Measurements from ENCODE around the gene LDLR. TPM values are rescaled to one million over a fixed set of nuclear protein-coding genes. Genes with fewer than 3 reads are reported as not detected.

Gene LDLR
- 10 to 100 TPM; 64.2 to 64.9 TPM for total RNA-seq

DNA sequence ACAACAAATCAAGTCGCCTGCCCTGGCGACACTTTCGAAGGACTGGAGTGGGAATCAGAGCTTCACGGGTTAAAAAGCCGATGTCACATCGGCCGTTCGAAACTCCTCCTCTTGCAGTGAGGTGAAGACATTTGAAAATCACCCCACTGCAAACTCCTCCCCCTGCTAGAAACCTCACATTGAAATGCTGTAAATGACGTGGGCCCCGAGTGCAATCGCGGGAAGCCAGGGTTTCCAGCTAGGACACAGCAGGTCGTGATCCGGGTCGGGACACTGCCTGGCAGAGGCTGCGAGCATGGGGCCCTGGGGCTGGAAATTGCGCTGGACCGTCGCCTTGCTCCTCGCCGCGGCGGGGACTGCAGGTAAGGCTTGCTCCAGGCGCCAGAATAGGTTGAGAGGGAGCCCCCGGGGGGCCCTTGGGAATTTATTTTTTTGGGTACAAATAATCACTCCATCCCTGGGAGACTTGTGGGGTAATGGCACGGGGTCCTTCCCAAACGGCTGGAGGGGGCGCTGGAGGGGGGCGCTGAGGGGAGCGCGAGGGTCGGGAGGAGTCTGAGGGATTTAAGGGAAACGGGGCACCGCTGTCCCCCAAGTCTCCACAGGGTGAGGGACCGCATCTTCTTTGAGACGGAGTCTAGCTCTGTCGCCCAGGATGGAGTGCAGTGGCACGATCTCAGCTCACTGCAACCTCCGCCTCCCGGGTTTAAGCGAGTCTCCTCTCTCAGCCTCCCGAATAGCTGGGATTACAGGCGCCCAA is at the start of gene LDLR:
Gene LDLR, plus strand, starts transcription at position 210 of the 760 bp plus-strand sequence. Its CDS starts 86 bp downstream, at position 296.
- intact Hi-C loops (cut with micrococcal nuclease), result loop anchor here (1.0 to 10.0 kb wide), 10 partner anchors 66 to 1845 kb away; partner anchors contain the start of genes CALR, CARM1, CDKN2D and FARSA
- Mint-ChIP-seq H3K4me1 (ENCODE audit: low read depth) (peaks cover 45% of the 10 kb centered on the region), H3K27ac (peak within 1 kb of the TSS; percentile 99)

DNA sequence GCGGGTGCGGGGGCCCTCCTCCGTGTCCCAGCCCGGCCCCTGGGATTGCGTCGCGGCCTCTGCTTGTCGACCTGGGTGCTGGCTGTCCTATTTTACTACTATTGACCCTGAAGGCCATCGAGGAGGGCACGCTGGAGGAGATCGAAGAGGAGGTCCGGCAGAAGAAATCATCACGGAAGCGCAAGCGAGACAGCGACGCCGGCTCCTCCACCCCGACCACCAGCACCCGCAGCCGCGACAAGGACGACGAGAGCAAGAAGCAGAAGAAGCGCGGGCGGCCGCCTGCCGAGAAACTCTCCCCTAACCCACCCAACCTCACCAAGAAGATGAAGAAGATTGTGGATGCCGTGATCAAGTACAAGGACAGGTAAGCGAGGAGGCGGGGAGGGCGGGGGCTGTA is 48.1 kb upstream of the LDLR start:
- CTCF ChIA-PET, result no interaction called here
- H3K27ac Mint-ChIP-seq, result no peak overlapping the region

More for the DNA sequence above, at the start of gene LDLR:
- H3K9me3 Mint-ChIP-seq, result no peaks in the 10 kb centered on the region
- peaks cover 29% of the 10 kb centered on the region for H3K36me3 Mint-ChIP-seq (ENCODE audit: low read depth)
- CTCF ChIA-PET, result interaction anchor here (0.6 to 0.9 kb wide), 3 partner anchors 37 to 162 kb away, joined by 3 to 6 read pairs (median 4); no protein-coding TSS in a partner anchor
- peak within 1 kb of the TSS; percentile 94 for H3K4me3 Mint-ChIP-seq
- peak; percentile 92 for DNase-seq
- H3K27me3 Mint-ChIP-seq (ENCODE audit: low read depth), result no peaks in the 10 kb centered on the region

DNA sequence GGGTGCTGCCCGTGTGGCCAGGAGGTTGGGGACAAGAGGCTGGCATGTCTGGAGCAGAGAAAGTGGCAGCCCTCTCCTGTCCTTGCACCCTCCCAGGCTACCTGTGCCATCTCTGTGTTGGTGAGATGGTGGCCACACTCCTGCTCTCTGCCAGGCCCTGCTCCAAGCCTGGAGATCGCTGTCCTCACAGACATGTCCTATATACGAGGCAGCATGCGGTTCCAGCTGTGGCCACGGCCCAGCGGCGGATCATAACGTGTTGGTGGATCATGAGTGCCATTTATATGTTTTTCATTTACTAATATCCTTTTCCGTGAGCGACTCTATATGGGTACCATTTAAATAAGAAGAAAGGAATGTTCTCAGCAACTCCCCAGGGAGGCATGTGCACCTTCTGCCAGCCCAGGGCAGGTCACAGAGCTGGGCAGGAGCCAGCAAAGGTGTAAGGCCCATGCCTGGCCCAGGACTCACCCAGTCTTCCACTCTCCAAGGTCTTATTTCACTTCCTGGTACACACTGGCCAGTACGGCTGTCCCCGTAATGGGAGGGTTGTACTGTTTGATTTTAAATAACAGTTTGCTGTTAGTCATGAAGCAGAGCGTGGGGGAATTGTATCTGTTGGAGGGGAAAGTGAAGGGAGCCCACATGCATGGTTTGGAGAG is 47.2 kb upstream of the LDLR start:
- intact Hi-C loops (cut with micrococcal nuclease), result no loop called here
- no peaks in the 10 kb centered on the region for H3K9me3 Mint-ChIP-seq
- CTCF ChIA-PET, result no interaction called here
- H3K27ac Mint-ChIP-seq, result no peak overlapping the region
- no peaks in the 10 kb centered on the region for H3K27me3 Mint-ChIP-seq (ENCODE audit: low read depth)
- H3K4me3 Mint-ChIP-seq, result no peak overlapping the region
- DNase-seq, result no peak
- H3K36me3 Mint-ChIP-seq (ENCODE audit: low read depth), result peaks cover 25% of the 10 kb centered on the region
- H3K4me1 Mint-ChIP-seq (ENCODE audit: low read depth), result peaks cover 3% of the 10 kb centered on the region

More for the DNA sequence above, 48.1 kb upstream of the LDLR start:
- H3K4me1 Mint-ChIP-seq (ENCODE audit: low read depth), result no peaks in the 10 kb centered on the region
- intact Hi-C loops (cut with micrococcal nuclease), result no loop called here
- H3K36me3 Mint-ChIP-seq (ENCODE audit: low read depth), result peaks cover 32% of the 10 kb centered on the region
- no peak overlapping the region for H3K4me3 Mint-ChIP-seq
- no peak for DNase-seq
- H3K9me3 Mint-ChIP-seq, result no peaks in the 10 kb centered on the region
- no peaks in the 10 kb centered on the region for H3K27me3 Mint-ChIP-seq (ENCODE audit: low read depth)

DNA sequence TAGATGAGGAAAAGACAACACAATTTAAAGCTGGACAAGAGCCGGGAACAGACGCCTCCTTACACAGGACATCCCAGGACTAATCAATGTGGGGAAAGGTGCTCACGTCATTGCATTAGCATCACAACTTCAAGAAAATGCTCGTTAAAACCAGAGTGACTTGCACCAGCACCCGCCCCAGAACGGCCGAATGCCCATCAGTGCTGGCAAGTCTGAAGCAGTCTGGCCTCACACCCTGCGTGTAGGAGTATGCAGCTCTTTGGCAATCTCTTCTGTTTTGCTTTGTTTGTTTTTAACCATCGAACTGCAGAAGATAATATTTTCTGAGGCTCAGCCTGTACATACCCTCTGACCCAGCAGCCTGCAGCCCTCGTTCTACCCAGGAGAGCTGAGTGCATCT is 44.8 kb upstream of the LDLR start:
- intact Hi-C loops (cut with micrococcal nuclease), result no loop called here
- Mint-ChIP-seq H3K9me3 (no peaks in the 10 kb centered on the region), H3K4me1 (ENCODE audit: low read depth) (peaks cover 19% of the 10 kb centered on the region), H3K4me3 (no peak overlapping the region), H3K36me3 (ENCODE audit: low read depth) (peaks cover 23% of the 10 kb centered on the region), H3K27ac (no peak overlapping the region), H3K27me3 (ENCODE audit: low read depth) (no peaks in the 10 kb centered on the region)
- CTCF ChIA-PET, result interaction anchor here (1.6 to 1.9 kb wide), 2 partner anchors 8 to 82 kb away, joined by 4 to 5 read pairs; no protein-coding TSS in a partner anchor
- DNase-seq, result no peak

DNA sequence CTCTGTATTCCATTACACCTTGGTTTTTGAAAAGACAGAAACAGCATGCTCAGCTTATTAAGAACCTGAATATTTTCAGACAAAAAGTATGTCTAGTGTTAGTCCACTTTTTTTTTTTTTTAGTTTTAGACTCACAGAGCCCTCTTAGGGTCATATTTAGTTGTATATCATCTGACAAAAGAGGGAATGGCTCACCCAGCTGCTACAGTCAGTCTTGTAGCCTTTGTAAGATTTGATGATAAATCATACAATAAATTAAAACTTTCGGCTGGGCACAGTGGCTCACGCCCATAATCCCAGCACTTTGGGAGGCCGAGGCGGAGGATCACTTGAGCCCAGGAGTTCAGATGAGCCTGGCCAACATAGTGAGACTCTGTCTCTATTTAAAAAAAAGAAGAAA is 43.7 kb upstream of the LDLR start:
- H3K4me1 Mint-ChIP-seq (ENCODE audit: low read depth), result peaks cover 30% of the 10 kb centered on the region
- intact Hi-C loops (cut with micrococcal nuclease), result no loop called here
- no peak overlapping the region for H3K27ac Mint-ChIP-seq
- no peak overlapping the region for H3K4me3 Mint-ChIP-seq
- H3K9me3 Mint-ChIP-seq, result no peaks in the 10 kb centered on the region
- no peak for DNase-seq
- no peaks in the 10 kb centered on the region for H3K27me3 Mint-ChIP-seq (ENCODE audit: low read depth)
- CTCF ChIA-PET, result interaction anchor here (0.6 to 1.9 kb wide), 3 partner anchors 9 to 81 kb away, joined by 3 to 5 read pairs (median 4); no protein-coding TSS in a partner anchor
- H3K36me3 Mint-ChIP-seq (ENCODE audit: low read depth), result peaks cover 23% of the 10 kb centered on the region

DNA sequence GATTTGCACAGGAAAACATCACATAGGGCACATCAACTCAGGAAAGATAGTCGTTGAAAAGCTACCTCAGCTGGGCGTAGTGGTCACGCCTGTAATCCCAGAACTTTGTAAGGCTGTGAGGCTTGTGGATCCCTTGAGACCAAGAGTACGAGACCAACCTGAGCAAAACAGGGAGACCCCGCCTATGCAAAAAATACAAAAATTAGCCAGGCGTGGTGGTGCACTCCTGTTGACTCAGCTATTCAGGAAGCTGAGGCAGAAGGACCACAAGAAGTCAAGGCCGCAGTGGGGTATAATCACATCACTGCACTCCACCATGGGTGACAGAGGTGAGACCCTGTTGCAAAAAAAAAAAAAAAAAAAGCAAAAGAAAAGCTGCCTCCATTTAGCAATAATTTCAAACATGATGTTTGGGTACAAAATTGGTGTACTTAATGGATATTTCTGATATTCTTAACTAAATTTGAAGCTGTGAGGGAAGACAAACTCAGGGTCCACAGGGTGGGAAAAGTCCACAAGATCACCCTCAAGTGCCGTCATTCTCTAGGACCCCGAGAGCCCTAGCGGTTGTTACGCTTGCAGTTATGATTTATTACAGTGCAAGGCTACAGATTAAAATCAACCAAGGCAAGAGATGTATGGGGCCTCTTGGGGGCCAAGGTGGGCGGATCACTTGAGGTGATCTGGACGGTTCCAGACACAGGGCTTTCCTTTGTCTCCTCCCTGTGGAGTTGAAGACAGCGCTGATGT is 42.5 kb upstream of the LDLR start:
- CTCF ChIA-PET, result no interaction called here

DNA sequence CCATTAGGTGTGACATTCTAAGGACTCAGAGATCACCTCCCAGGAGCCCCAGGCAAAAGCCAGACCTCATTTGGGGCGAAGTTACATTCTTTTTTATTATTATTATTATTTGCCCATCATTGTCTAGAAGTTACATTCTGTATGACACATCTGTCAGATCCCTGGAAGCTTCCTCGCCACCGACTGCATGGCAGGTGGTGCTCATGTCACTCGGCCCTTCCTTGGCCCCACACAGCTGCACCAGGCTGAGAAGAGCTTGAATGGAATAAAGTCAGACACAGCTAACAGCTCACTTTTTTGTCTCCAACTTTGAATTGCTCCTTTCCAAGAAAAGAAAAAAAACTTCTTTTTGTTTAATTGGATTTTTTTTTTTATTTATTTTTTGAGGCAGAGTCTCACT is 41.4 kb upstream of the LDLR start:
- no peaks in the 10 kb centered on the region for H3K9me3 Mint-ChIP-seq
- CTCF ChIA-PET, result interaction anchor here (1.0 to 1.4 kb wide), 2 partner anchors 12 to 115 kb away, joined by 3 to 8 read pairs; no protein-coding TSS in a partner anchor
- no peaks in the 10 kb centered on the region for H3K27me3 Mint-ChIP-seq (ENCODE audit: low read depth)
- peaks cover 40% of the 10 kb centered on the region for H3K4me1 Mint-ChIP-seq (ENCODE audit: low read depth)
- intact Hi-C loops (cut with micrococcal nuclease), result no loop called here
- peaks cover 16% of the 10 kb centered on the region for H3K36me3 Mint-ChIP-seq (ENCODE audit: low read depth)
- no peak overlapping the region for H3K4me3 Mint-ChIP-seq
- no peak overlapping the region for H3K27ac Mint-ChIP-seq
- DNase-seq, result no peak

More for the DNA sequence above, 42.5 kb upstream of the LDLR start:
- Mint-ChIP-seq H3K9me3 (no peaks in the 10 kb centered on the region), H3K4me3 (no peak overlapping the region), H3K4me1 (ENCODE audit: low read depth) (peaks cover 34% of the 10 kb centered on the region), H3K36me3 (ENCODE audit: low read depth) (peaks cover 19% of the 10 kb centered on the region), H3K27me3 (ENCODE audit: low read depth) (no peaks in the 10 kb centered on the region), H3K27ac (no peak overlapping the region)
- DNase-seq, result no peak
- intact Hi-C loops (cut with micrococcal nuclease), result no loop called here

DNA sequence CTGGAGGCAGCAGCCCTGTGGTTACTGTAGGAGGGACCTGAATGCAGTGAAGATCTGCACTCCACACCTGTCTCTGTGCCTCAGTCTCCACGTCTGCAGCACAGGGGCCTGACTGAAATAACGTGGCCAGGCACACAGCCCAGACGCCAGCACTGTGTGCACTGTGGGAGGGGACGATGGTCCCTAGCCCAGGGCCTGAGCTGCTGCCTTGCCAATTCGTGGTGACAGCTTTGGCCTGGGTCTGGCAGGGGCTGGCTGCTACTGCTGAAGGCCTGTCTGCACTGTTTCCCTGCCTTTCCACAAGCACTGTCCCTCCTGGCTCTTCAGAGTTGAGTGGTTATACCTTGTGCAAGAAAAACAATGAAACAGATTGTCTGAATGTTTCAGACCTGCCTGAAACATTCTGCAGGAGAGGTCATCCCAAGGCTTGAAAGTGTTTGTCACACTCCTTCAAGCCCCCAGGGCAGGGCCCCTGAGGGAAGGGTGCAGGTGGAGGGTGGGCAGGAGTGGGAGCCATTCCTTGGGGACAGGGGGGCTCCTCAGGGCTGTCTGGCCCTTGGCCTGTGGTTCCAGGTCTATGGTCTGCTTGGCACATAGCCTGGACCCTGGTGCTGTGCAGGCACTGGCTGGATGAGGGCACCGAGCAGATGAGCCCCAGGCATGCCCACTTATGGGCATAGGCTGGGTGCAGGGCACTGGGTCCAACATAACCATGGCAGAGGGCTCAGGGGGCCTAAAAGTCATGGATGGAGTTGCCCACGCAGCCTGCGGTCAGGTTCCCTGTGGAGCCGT is 38.7 kb upstream of the LDLR start:
- H3K4me3 Mint-ChIP-seq, result no peak overlapping the region
- intact Hi-C loops (cut with micrococcal nuclease), result no loop called here

DNA sequence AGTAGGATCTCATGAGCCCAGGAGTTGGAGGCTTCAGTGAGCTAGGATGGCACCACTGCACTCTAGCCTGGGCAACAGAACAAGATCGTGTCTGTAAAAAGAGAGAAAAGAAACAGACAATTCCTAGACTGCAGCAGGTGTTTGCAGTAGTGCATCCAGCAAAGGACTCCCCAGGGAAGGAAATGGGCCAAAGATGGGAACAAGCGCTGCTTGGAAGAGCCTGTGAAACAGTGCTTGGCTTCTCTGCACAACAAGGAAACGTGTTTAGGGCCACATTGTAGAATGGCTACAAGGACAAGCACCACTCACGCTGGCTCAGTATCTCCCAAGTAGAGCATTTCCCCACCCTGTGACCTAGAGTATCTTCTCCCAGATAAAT is 35.5 kb upstream of the LDLR start:
- Mint-ChIP-seq H3K4me3 (no peak overlapping the region), H3K36me3 (ENCODE audit: low read depth) (peaks cover 5% of the 10 kb centered on the region), H3K9me3 (no peaks in the 10 kb centered on the region), H3K27ac (no peak overlapping the region), H3K4me1 (ENCODE audit: low read depth) (peaks cover 30% of the 10 kb centered on the region), H3K27me3 (ENCODE audit: low read depth) (no peaks in the 10 kb centered on the region)
- intact Hi-C loops (cut with micrococcal nuclease), result no loop called here
- DNase-seq, result no peak
- CTCF ChIA-PET, result no interaction called here

More for the DNA sequence above, 38.7 kb upstream of the LDLR start:
- Mint-ChIP-seq H3K36me3 (ENCODE audit: low read depth) (peaks cover 9% of the 10 kb centered on the region), H3K4me1 (ENCODE audit: low read depth) (peaks cover 43% of the 10 kb centered on the region), H3K27me3 (ENCODE audit: low read depth) (no peaks in the 10 kb centered on the region), H3K27ac (no peak overlapping the region), H3K9me3 (no peaks in the 10 kb centered on the region)
- DNase-seq, result no peak
- CTCF ChIA-PET, result no interaction called here

DNA sequence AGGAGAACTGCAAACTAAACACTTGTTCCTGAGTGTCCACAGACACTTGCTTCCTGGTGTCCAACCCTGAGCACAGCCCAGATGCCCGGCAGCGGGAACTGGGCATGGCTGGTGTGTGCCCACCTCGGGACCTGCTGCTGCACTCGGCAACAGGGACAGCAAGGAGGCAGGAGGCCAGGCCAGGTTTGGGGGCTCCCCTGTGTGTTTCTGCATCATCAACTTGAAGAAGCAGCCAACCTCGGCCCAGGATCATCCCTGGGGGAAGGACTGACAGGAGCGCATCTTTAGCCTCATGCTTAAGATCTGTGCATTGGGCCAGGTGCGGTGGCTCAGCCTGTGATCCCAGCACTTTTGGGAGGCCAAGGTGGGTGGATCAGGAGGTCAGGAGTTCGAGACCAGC is 35.1 kb upstream of the LDLR start:
- Mint-ChIP-seq H3K4me1 (ENCODE audit: low read depth) (peaks cover 26% of the 10 kb centered on the region), H3K36me3 (ENCODE audit: low read depth) (peaks cover 6% of the 10 kb centered on the region), H3K27ac (no peak overlapping the region), H3K9me3 (no peaks in the 10 kb centered on the region), H3K27me3 (ENCODE audit: low read depth) (no peaks in the 10 kb centered on the region), H3K4me3 (no peak overlapping the region)
- intact Hi-C loops (cut with micrococcal nuclease), result no loop called here
- CTCF ChIA-PET, result no interaction called here
- no peak for DNase-seq

DNA sequence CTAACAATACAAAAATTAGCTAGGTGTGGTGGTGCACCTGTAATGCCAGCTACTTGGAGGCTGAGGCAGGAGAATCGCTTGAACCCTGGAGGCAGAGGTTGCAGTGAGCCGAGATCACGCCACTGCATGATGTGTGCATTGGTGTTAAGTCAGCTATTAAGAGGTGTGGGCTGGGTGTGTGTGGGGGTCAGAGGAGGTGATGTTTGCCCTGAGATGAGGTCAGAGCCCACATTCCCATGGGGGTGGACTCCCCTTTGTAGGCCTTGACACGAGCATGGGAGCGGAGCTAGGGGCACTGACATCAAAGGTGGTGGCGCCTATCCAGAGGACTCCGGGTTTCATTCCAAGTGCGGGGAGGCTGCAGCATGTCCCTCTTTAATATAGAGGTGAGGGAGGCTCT is 34.6 kb upstream of the LDLR start:
- Mint-ChIP-seq H3K9me3 (no peaks in the 10 kb centered on the region), H3K27ac (no peak overlapping the region), H3K4me1 (ENCODE audit: low read depth) (peaks cover 21% of the 10 kb centered on the region), H3K36me3 (ENCODE audit: low read depth) (peaks cover 6% of the 10 kb centered on the region), H3K27me3 (ENCODE audit: low read depth) (no peaks in the 10 kb centered on the region), H3K4me3 (no peak overlapping the region)
- no peak for DNase-seq
- CTCF ChIA-PET, result no interaction called here
- intact Hi-C loops (cut with micrococcal nuclease), result no loop called here
